ENCODE measurements around the gene TSPAN10. TPM values are rescaled to one million over a fixed set of nuclear protein-coding genes. Genes with fewer than 3 reads are reported as not detected.

Gene TSPAN10
- total RNA-seq, 4 donors from 2014 or later: not detected

GRCh38 chr17:81697261-81698044 is 60.5 kb downstream of the TSPAN10 start:
- Histone ChIP-seq H3K4me3 (no peak overlapping the region), H3K4me1 (peaks cover 8 to 20% (median 11%) of the 10 kb centered on the region in 4 donors), H3K36me3 (peaks cover 0 to 89% (median 0%) of the 10 kb centered on the region in 3 donors), H3K27ac (no peak overlapping the region), H3K9me3 (no peaks in the 10 kb centered on the region), H3K27me3 (no peaks in the 10 kb centered on the region)
- no peak for TF ChIP-seq POLR2A (IDR thresholded peaks at IDR 0.05)
- TF ChIP-seq, protein P1, sequence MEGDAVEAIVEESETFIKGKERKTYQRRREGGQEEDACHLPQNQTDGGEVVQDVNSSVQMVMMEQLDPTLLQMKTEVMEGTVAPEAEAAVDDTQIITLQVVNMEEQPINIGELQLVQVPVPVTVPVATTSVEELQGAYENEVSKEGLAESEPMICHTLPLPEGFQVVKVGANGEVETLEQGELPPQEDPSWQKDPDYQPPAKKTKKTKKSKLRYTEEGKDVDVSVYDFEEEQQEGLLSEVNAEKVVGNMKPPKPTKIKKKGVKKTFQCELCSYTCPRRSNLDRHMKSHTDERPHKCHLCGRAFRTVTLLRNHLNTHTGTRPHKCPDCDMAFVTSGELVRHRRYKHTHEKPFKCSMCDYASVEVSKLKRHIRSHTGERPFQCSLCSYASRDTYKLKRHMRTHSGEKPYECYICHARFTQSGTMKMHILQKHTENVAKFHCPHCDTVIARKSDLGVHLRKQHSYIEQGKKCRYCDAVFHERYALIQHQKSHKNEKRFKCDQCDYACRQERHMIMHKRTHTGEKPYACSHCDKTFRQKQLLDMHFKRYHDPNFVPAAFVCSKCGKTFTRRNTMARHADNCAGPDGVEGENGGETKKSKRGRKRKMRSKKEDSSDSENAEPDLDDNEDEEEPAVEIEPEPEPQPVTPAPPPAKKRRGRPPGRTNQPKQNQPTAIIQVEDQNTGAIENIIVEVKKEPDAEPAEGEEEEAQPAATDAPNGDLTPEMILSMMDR (IDR thresholded peaks at IDR 0.05): no peak
- no peak for DNase-seq

Small RNAs within 50 kb of the gene (small RNA-seq; reads per million reads assigned to genes)
- 0 to 0.13 reads per million in 2 donors for gene MIR6786

Other genes starting within 250 kb of the TSPAN10 start
- gene BAHCC1, start 241.7 kb upstream of the TSPAN10 start, total RNA-seq: 10 to 100 TPM; 11.6 to 43.0 (median 23.9) TPM
- gene ACTG1, start 124.4 kb upstream of the TSPAN10 start, total RNA-seq: 1,000 to 10,000 TPM; 2,510 to 3,878 (median 3,203) TPM
- 1 to 10 TPM; 1.2 to 7.9 (median 5.2) TPM for gene FSCN2, start 108.8 kb upstream of the TSPAN10 start, total RNA-seq
- 10 to 100 TPM; 38.2 to 66.9 (median 52.2) TPM for gene FAAP100, start 84.8 kb upstream of the TSPAN10 start, total RNA-seq
- gene NPLOC4, start 84 bp upstream of the TSPAN10 start, total RNA-seq: 100 to 1,000 TPM in 3 of 4 donors, 10 to 100 TPM in 1; 77.2 to 911 (median 122) TPM
- gene PDE6G, start 19.3 kb downstream of the TSPAN10 start, total RNA-seq: not detected
- gene OXLD1, start 29.4 kb downstream of the TSPAN10 start, total RNA-seq: 10 to 100 TPM in 3 of 4 donors, 1 to 10 TPM in 1; 1.7 to 55.4 (median 41.9) TPM
- 10 to 100 TPM; 13.9 to 27.2 (median 17.0) TPM for gene CCDC137, start 29.5 kb downstream of the TSPAN10 start, total RNA-seq
- 10 to 100 TPM; 33.5 to 45.4 (median 43.4) TPM for gene ARL16, start 46.6 kb downstream of the TSPAN10 start, total RNA-seq
- 100 to 1,000 TPM; 118 to 186 (median 171) TPM for gene HGS, start 46.8 kb downstream of the TSPAN10 start, total RNA-seq
- 10 to 100 TPM; 65.6 to 99.9 (median 76.4) TPM for gene MRPL12, start 66.2 kb downstream of the TSPAN10 start, total RNA-seq
- 100 to 1,000 TPM in 1 of 4 donors, 10 to 100 TPM in 3; 37.1 to 109 (median 64.1) TPM for gene SLC25A10, start 75.1 kb downstream of the TSPAN10 start, total RNA-seq
- 1 to 10 TPM in 1 of 4 donors, under 1 TPM in 1, not detected in 2; 0.67 to 1.1 TPM for gene GCGR, start 167.0 kb downstream of the TSPAN10 start, total RNA-seq
- gene MCRIP1, start 196.1 kb downstream of the TSPAN10 start, total RNA-seq: 10 to 100 TPM; 19.6 to 47.9 (median 28.8) TPM
- gene PPP1R27, start 197.9 kb downstream of the TSPAN10 start, total RNA-seq: not detected
- gene P4HB, start 223.3 kb downstream of the TSPAN10 start, total RNA-seq: 1,000 to 10,000 TPM in 3 of 4 donors, 100 to 1,000 TPM in 1; 326 to 1,290 (median 1,196) TPM
- 100 to 1,000 TPM; 282 to 475 (median 350) TPM for gene ARHGDIA, start 234.1 kb downstream of the TSPAN10 start, total RNA-seq